WERI-Rb-1 (cell line): ENCODE results near the gene SLC1A3.

Experiments
- DNase-seq: peaks from one replicate; pipeline ENCODE4 v3.0.0-alpha.2; 2020
- H3K27ac ChIP-seq: fragments of 250-450 bp; sonication (Bioruptor Pico); 2 replicates; pipeline ENCODE4 v1.5.1; 2020; ENCODE audit warnings: mild to moderate bottlenecking, moderate library complexity
- H3K27me3 ChIP-seq: fragments of 250-450 bp; sonication (Bioruptor Pico); 2 replicates; pipeline ENCODE4 v1.5.1; 2021; ENCODE audit warnings: mild to moderate bottlenecking, low read depth, moderate library complexity; ENCODE audit not compliant: insufficient read depth, severe bottlenecking
- H3K36me3 ChIP-seq: fragments of 250-450 bp; sonication (Bioruptor Pico); 2 replicates; pipeline ENCODE4 v1.5.1; 2020; ENCODE audit warnings: mild to moderate bottlenecking, moderate library complexity
- H3K4me3 ChIP-seq: 2 replicates; pipeline ENCODE4 v1.5.1; 2011; ENCODE audit warnings: low read depth, mild to moderate bottlenecking, control low read depth, low read length
- H3K9me3 ChIP-seq: fragments of 250-450 bp; sonication (Bioruptor Pico); 2 replicates; pipeline ENCODE4 v1.5.1; 2021; ENCODE audit warnings: mild to moderate bottlenecking, moderate library complexity; ENCODE audit not compliant: severe bottlenecking
- CTCF ChIP-seq: IDR thresholded peaks from 2 replicates; pipeline ENCODE4 v1.5.1; 2011; ENCODE audit warnings: low read depth, mild to moderate bottlenecking, control low read depth, inconsistent platforms, low read length

SLC1A3 gene

GRCh38 chr5:36720688-36721087, 114.3 kb downstream of the SLC1A3 start:
- Histone ChIP-seq H3K4me3 (no peak overlapping the region), H3K9me3 (no peaks in the 10 kb centered on the region), H3K27ac (no peak overlapping the region), H3K27me3 (no peaks in the 10 kb centered on the region), H3K36me3 (no peaks in the 10 kb centered on the region)
- DNase-seq = no peak
- TF ChIP-seq CTCF = no peak

- H3K27me3 ChIP-seq = no peaks in the 10 kb centered on the region
- peak; percentile 49 for DNase-seq
Measured at GRCh38 chr5:36721664-36722235, 115.3 kb downstream of the SLC1A3 start.

GRCh38 chr5:36722900-36723299, 116.5 kb downstream of the SLC1A3 start:
- peak; percentile 18 for DNase-seq
- Histone ChIP-seq H3K4me3 (no peak overlapping the region), H3K27me3 (no peaks in the 10 kb centered on the region), H3K27ac (no peak overlapping the region), H3K9me3 (no peaks in the 10 kb centered on the region), H3K36me3 (no peaks in the 10 kb centered on the region)
- TF ChIP-seq CTCF = no peak

More at GRCh38 chr5:36721664-36722235, 115.3 kb downstream of the SLC1A3 start:
- no peak for TF ChIP-seq CTCF
- H3K4me3 ChIP-seq = no peak overlapping the region
- no peaks in the 10 kb centered on the region for H3K36me3 ChIP-seq
- no peaks in the 10 kb centered on the region for H3K9me3 ChIP-seq
- no peak overlapping the region; the same call in 1 of the 2 replicates for H3K27ac ChIP-seq

- no peak for DNase-seq
- no peak for TF ChIP-seq CTCF
- H3K36me3 ChIP-seq = no peaks in the 10 kb centered on the region
- H3K27me3 ChIP-seq = no peaks in the 10 kb centered on the region
- no peaks in the 10 kb centered on the region for H3K9me3 ChIP-seq
- no peak overlapping the region for H3K4me3 ChIP-seq
- H3K27ac ChIP-seq = no peak overlapping the region
Measured at GRCh38 chr5:36723912-36724311, 117.5 kb downstream of the SLC1A3 start.

GRCh38 chr5:36724467-36725332, 118.3 kb downstream of the SLC1A3 start:
- Histone ChIP-seq H3K27me3 (no peaks in the 10 kb centered on the region), H3K36me3 (no peaks in the 10 kb centered on the region), H3K27ac (no peak overlapping the region), H3K9me3 (no peaks in the 10 kb centered on the region), H3K4me3 (no peak overlapping the region)
- no peak for DNase-seq
- TF ChIP-seq CTCF = no peak

GRCh38 chr5:36726317-36726716, 119.9 kb downstream of the SLC1A3 start:
- Histone ChIP-seq H3K27me3 (no peaks in the 10 kb centered on the region), H3K36me3 (no peaks in the 10 kb centered on the region), H3K4me3 (no peak overlapping the region), H3K27ac (no peak overlapping the region), H3K9me3 (no peaks in the 10 kb centered on the region)
- TF ChIP-seq CTCF = no peak
- no peak for DNase-seq
